DMS153 treated with DMSO at 0.1 percent for 48 hours (cell line): ENCODE measurements around the gene CLCN3.
"Not testable (repeated sequence)": the region's sequence is repeated elsewhere in the genome, so short reads cannot be mapped to it uniquely, and the experiment has no call there.

Experiments
- DNase-seq: peaks from one replicate; lab custom pipeline; 2025; ENCODE audit not compliant: unreplicated experiment; lab: John Stamatoyannopoulos, UW

Gene CLCN3

GRCh38 chr4:169655401-169655800 lies 35.0 kb downstream of the CLCN3 start:
- DNase-seq = no peak

DNA sequence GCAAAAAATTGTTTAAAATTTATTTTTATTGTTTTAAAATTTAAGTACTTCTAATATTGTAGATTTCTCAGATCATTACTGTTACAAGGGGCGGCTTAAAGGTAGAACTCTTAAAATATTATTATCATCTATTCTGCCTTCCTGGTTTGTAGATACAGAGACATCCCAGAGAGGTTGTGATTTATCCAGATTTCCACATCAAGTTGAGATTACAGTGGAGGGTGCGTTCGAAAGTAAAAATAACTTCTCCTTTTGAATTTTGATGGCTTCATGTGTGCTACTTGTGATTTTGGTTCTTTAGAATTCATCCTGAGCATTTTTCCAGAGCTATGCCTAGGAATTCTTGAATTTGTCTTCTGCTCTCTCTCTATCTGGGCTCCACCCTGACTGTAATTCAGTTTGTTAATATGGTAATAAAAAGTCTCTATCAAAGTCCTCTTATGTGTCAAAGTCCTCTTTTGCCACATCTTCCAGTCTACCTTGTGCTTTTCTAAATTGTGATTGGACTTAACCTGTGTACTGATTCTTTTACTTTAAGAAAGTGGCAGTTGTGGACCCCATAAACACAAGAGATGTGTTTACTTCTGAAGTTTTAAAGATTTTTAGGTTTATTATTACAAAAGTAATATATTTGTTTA lies 37.2 kb downstream of the CLCN3 start:
- no peak for DNase-seq

GRCh38 chr4:169658196-169658595 lies 37.8 kb downstream of the CLCN3 start:
- DNase-seq = no peak

- no peak for DNase-seq
Observed at GRCh38 chr4:169658975-169659715, 38.8 kb downstream of the CLCN3 start.

GRCh38 chr4:169659716-169660670 lies 39.6 kb downstream of the CLCN3 start:
- DNase-seq = peak; percentile 91

DNA sequence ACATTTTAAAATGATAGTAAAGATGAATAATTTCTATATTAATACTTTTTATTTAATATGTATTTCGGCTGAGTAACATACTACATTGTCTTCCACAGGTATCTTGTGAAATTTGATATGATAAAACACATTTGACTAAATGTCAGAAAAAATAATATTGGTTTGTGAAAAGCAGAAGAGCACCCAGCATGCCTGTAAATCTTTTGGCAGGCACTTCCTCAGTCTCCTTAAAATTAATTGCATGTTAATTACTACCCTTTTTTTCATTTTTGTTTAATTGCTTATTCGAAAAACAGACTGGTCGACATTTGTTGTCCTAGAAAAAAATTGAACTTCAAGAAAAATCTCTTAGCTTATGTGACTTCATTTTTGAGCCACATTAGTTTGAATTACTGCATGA lies 40.6 kb downstream of the CLCN3 start:
- no peak for DNase-seq

DNA sequence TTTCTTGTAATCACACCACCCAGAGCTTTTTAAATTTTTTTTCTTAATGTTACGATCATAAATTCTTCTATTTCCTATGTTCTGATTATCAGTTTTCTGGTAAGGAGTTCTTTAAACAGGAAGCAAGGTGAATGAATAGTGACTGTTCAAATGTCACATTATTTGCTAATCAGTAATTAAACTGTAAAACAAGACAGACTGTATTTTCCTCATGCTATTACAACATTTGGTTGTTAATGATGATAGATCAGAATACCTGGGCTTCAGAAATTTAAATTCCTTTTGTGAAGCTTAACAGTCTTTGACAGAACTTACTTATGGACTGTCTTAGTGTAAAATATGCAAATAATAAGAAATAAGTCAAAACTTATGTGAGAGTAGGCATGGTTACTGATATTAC lies 41.4 kb downstream of the CLCN3 start:
- no peak for DNase-seq

GRCh38 chr4:169662206-169662605 lies 41.8 kb downstream of the CLCN3 start:
- no peak for DNase-seq

GRCh38 chr4:169663402-169663801 lies 43.0 kb downstream of the CLCN3 start:
- no peak for DNase-seq

DNA sequence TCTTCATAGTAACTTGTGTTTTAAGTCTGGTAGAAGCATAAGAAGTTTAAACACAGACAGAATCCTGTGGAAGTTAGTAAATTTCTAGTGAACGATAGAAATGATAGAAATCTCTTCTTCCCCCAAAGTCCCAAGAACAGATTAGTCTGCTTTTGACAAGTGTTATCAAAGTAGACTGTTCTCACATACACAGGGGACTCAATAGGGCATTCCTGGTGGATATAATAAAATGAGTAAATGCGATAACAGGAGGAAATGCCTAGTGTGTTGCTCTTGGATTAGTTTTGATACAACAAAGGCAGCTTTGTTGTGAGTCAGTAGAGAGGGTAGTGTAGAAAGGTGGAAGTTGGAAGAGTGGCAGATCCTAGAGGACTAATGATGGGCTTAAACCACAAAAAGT lies 43.5 kb downstream of the CLCN3 start:
- no peak for DNase-seq

- DNase-seq = no peak
Observed at GRCh38 chr4:169664615-169665014, 44.2 kb downstream of the CLCN3 start.

DNA sequence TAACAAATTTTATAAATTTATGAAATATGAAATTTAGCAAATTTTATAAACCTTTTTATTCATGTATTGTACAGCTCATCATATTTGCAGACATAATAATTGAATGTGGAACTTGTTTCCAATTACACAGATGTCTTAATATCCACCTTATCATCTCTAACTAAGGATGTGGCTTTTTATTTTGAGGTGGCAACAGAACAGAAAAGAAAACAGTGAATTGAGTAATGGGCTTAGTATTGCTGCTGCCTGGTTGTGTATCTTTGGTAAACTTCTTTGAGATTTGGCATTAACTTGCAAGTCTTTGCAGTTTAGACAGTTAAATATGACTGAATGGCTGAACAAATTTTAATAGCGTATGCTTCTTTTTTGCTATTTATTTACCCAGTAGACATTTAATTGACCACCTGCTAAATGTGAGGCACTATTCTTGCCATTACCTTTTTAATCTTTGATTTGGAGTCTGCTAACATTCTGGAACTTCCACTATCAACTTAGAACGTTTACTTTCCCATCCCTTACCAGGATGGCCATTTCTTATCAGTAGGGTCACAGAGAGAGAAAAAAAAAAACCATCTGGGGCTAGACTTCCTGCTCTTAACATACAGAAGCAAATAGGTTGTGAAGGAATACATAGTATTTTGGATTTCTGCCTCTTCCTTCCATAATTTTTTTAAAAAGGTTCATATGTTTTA lies 44.8 kb downstream of the CLCN3 start:
- no peak for DNase-seq

DNA sequence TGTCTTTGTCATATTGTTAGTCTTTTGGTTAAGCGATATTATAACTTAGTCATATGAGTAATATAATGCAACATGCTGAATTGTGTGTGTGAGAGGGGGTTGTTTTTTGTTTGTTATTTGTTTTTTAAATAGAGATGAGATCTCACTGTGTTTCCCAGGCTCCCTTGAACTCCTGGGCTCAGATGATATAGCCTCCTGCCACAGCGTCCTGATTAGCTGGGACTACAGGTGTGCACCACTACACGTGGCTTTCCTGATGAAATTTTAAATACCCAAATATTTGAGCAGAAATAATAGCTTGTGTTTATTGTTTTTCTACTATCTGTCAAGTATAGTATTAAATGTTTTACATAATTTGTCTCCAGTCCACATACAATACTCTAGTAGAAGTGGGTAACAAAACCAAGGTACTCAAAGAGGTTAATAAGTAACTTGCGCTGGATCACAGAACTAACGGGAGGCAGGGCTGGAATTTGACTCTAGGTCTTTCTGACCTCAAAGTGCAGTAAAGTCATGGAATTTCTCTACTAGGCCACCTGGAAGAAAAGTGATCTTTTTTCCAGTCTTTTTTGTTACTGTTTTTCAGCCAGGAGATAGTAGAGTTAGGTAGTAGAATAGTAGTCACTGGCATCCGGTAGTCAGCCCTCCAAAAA lies 47.8 kb downstream of the CLCN3 start:
- no peak for DNase-seq

DNA sequence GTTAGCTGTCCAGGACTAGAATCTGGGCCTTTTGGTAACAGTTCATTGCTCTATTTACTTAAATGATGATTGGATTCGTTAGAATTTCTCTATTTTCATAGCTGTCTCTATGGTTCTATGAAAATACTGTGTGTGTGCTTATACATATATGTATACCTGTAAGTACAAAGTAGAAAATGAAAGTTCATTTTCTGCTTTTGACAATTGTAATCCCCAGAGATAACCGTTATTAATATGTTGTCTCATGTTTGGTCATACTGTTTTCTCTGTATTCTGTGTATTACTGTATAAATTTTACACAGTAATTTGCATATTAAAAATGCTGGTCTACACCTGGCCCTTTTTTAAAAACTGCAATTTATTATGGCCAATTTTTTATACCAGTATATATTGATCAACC lies 55.4 kb downstream of the CLCN3 start:
- DNase-seq = no peak

- DNase-seq = no peak
Observed at GRCh38 chr4:169677150-169677748, 56.9 kb downstream of the CLCN3 start.

- not testable (repeated sequence) for DNase-seq
Observed at GRCh38 chr4:169678486-169678885, 58.1 kb downstream of the CLCN3 start.

DNA sequence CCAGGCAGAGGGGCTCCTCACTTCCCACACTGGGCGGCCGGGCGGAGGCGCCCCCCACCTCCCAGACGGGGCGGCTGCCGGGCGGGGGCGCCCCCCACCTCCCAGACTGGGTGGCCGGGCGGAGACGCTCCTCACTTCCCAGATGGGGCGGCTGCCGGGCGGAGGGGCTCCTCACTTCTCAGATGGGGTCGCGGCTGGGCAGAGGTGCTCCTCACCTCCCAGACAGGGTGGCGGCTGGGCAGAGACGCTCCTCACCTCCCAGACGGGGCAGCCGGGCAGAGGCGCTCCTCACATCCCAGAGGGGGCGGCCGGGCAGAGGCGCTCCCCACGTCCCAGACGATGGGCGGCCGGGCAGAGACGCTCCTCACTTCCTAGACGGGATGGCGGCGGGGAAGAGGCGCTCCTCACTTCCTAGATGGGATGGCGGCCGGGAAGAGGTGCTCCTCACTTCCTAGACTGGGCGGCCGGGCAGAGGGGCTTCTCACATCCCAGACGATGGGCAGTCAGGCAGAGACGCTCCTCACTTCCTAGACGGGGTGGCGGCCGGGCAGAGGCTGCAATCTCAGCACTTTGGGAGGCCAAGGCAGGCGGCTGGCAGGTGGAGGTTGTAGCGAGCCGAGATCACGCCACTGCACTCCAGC lies 58.7 kb downstream of the CLCN3 start:
- not testable (repeated sequence) for DNase-seq

- no peak for DNase-seq
Observed at GRCh38 chr4:169682372-169683047, 62.1 kb downstream of the CLCN3 start.

DNA sequence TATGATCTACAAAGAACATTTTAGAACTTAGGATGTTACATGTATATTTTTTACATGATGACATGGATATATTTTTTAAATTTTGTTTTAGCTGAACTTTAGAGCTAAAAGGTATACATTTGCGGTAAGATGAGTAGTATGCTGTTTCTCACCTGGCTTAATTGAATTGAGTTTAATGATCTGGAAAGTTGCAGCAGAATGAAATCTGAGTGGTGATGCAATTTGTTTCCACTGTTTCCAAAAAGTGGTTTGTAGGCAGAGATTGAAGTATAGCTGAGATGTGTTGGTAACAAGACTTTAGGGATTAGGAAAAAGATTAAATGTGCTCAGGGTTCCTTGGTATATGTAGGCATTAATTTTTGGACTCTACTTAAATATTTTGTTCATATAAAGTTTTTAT lies 69.3 kb downstream of the CLCN3 start:
- DNase-seq = no peak
